ENCODE data around the gene TTR. TPM values are rescaled to one million over a fixed set of nuclear protein-coding genes. Genes with fewer than 3 reads are reported as not detected.

TTR gene
- total and polyA plus RNA-seq, 9 of the 15 experiments (the other 6 are each of a cell fraction or from before 2014, with no cell fraction given) = 0.17 to 0.53 TPM; not detected in 7

DNA sequence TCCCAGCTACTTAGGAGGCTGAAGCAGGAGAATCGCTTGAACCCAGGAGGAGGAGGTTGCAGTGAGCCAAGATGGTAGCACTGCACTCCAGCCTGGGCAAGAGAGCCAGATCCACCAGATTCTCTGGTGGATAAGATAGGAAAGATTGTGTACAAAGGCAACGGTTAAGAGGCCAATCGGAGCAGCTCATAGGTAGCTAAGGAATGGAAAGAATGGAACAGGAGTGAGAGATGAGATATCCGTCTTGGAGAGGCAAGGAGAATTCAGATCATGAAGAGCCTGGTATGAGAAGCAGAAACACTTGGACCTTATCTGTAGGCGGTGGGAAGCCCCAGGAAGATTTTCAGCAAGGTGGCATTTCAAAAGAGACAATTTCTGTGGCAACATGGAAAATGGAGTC lies 27.1 kb downstream of the TTR start:
- DNase-seq (ENCODE audit: extremely low read depth in 1 of 4, low spot score in 3 of 4) (no peak), FAIRE-seq (no peak), ATAC-seq (no peak)
- no peaks in the 10 kb centered on the region for H3K9me1 ChIP-seq (ENCODE audit: control insufficient read depth, insufficient read depth, low read length)
- intact Hi-C loops (cut with micrococcal nuclease) = no loop called here
- no peak overlapping the region for H2AFZ ChIP-seq (ENCODE audit: low read depth, low read length)
- no peak overlapping the region for H3K9ac ChIP-seq (ENCODE audit: insufficient read depth in 1 of 2, low read depth in 2 of 2, low read length in 2 of 2)
- H3K4me2 ChIP-seq (ENCODE audit: insufficient read depth, low read length) = no peak overlapping the region
- in situ Hi-C loops (cut with MboI) = no loop called here
- no peaks in the 10 kb centered on the region for H3K9me3 ChIP-seq (replicated peaks; ENCODE audit: control insufficient read depth, insufficient read depth, low read depth, low read length)
- TF ChIP-seq ZNF699 (CRISPR knock-in tag; IDR thresholded peaks at IDR 0.05; ENCODE audit: insufficient replicate concordance) (no peak), SP2 (IDR thresholded peaks at IDR 0.05; ENCODE audit: extremely low read depth, low read depth, low read length, poor library complexity, severe bottlenecking) (no peak), MTA2 (IDR thresholded peaks at IDR 0.05; ENCODE audit: low read depth) (no peak), GATAD2B (IDR thresholded peaks at IDR 0.05; ENCODE audit: borderline replicate concordance) (no peak), NCOR1 (IDR thresholded peaks at IDR 0.05) (no peak)
- TF ChIP-seq, protein P1, sequence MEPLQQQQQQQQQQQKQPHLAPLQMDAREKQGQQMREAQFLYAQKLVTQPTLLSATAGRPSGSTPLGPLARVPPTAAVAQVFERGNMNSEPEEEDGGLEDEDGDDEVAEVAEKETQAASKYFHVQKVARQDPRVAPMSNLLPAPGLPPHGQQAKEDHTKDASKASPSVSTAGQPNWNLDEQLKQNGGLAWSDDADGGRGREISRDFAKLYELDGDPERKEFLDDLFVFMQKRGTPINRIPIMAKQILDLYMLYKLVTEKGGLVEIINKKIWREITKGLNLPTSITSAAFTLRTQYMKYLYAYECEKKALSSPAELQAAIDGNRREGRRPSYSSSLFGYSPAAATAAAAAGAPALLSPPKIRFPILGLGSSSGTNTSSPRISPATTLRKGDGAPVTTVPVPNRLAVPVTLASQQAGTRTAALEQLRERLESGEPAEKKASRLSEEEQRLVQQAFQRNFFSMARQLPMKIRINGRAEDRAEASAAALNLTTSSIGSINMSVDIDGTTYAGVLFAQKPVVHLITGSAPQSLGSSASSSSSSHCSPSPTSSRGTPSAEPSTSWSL (CRISPR knock-in tag; IDR thresholded peaks at IDR 0.05; ENCODE audit: borderline replicate concordance) = no peak
- ChIA-PET CTCF (ENCODE audit: low intra/inter-chr PET ratio) (interaction anchor here (0.5 kb wide), 1 partner anchor 56 kb away, joined by 3 read pairs; no protein-coding TSS in a partner anchor), POLR2A (interaction anchor here (0.7 kb wide), 1 partner anchor 55 kb away, joined by 3 read pairs; no protein-coding TSS in a partner anchor)
- no peak overlapping the region for H3K27ac ChIP-seq (ENCODE audit: extremely low read depth, low read depth, low read length)
- no TSS peak for BruUV-seq (replicated peaks)
- H3K36me3 ChIP-seq (ENCODE audit: control insufficient read depth, insufficient read depth, low read length) = no peaks in the 10 kb centered on the region
- no peak overlapping the region for H3K4me3 ChIP-seq
- no peaks in the 10 kb centered on the region for H3K4me1 ChIP-seq (replicated peaks in 1 of 2; ENCODE audit: control insufficient read depth in 2 of 2, insufficient read depth in 2 of 2, low read length in 2 of 2)
- 0 out of 5 replicates have a peak, but pooled peaks cover 0 to 7% of the 10 kb centered on the region in 2 experiments for H3K27me3 ChIP-seq (ENCODE audit: control insufficient read depth in 2 of 2, insufficient read depth in 2 of 2, low read length in 2 of 2)
- under 1% methylated on average over 5 of the region's 5 CpGs for WGBS (ENCODE audit: insufficient coverage, low coverage, missing lambda C conversion rate)
- no peaks in the 10 kb centered on the region for H3K79me2 ChIP-seq (ENCODE audit: control insufficient read depth, insufficient read depth, low read length)
- H4K20me1 ChIP-seq (replicated peaks; ENCODE audit: control insufficient read depth, insufficient read depth, low read length) = no peaks in the 10 kb centered on the region
